ENCODE measurements around the gene ANAPC5. TPM values are rescaled to one million over a fixed set of nuclear protein-coding genes. Genes with fewer than 3 reads are reported as not detected.

ANAPC5 gene
- total RNA-seq, 2 experiments from 2014 or later = 133 to 135 TPM

DNA sequence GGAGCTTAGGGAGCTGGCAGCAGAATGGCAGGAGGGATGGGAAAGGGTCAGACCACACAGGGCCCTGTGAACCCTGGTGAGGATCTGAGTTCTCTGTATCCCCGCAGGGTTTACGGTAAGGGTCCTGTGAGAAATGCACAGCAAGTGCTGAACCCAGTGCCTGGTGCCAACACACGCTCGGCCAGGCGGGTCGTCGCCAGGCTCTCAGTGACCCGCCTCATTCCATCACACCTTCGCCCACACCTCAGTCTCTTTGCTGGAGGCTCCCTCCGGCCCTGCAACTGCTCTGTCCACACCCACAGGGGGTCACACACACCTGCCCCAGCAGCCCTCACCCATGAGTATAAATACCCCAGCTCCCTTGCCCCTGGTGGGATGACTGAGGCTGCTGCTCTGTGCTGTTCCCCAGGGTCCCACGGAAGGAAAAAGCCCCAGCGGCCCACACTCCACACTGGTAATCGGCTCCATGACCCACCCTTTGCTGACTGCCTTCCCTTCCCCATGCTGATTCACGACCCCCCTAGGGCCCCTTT is 78.8 kb downstream of the ANAPC5 start:
- Mint-ChIP-seq H3K9me3 (no peaks in the 10 kb centered on the region), H3K4me3 (no peak overlapping the region), H3K36me3 (peaks cover 19% of the 10 kb centered on the region), H3K27ac (no peak overlapping the region), H3K4me1 (peaks cover 2% of the 10 kb centered on the region), H3K27me3 (no peaks in the 10 kb centered on the region)
- POLR2A ChIA-PET = no interaction called here
- ATAC-seq (ENCODE audit: low read depth) = no peak
- DNase-seq = no peak

GRCh38 chr12:121267822-121268221 is 84.4 kb downstream of the ANAPC5 start:
- POLR2A ChIA-PET = no interaction called here
- DNase-seq (no peak), ATAC-seq (ENCODE audit: low read depth) (no peak)
- Mint-ChIP-seq H3K36me3 (peaks cover 16% of the 10 kb centered on the region), H3K27ac (no peak overlapping the region), H3K27me3 (no peaks in the 10 kb centered on the region), H3K4me3 (no peak overlapping the region), H3K4me1 (no peaks in the 10 kb centered on the region), H3K9me3 (no peaks in the 10 kb centered on the region)

DNA sequence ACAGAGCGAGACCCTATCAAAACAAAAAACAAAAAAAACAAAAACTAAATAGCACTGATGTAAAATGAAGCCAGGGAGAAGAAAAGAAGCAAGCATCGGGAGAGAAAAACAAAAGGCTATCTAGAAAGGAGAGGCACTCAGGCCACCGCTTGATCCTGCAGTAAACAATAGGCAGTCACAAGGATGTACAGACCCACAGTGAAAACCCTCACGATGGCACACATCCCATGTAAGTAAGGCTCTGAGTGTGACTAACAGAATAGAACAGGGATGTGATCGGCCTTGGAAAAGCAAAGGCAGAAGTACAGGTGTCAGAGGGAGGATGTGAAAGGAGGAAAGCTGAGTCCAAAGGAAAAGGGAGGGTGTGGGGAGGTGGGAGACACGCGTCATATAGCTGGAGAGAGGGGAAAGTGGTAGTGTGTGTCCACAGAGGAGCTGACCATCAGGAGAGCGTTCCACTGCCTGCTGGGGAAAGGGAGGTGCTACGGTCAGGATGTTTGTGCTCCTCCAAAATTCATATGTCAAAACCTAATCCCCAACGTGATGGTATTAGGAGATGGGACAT is 87.2 kb downstream of the ANAPC5 start:
- DNase-seq (no peak), ATAC-seq (ENCODE audit: low read depth) (no peak)
- no peak overlapping the region for H3K4me3 Mint-ChIP-seq
- no peak overlapping the region for H3K27ac Mint-ChIP-seq
- H3K9me3 Mint-ChIP-seq = no peaks in the 10 kb centered on the region
- peaks cover 6% of the 10 kb centered on the region for H3K4me1 Mint-ChIP-seq
- H3K36me3 Mint-ChIP-seq = peaks cover 17% of the 10 kb centered on the region
- POLR2A ChIA-PET = no interaction called here
- H3K27me3 Mint-ChIP-seq = no peaks in the 10 kb centered on the region

GRCh38 chr12:121264135-121264534 is 88.1 kb downstream of the ANAPC5 start:
- POLR2A ChIA-PET = no interaction called here
- DNase-seq (no peak), ATAC-seq (ENCODE audit: low read depth) (no peak)
- peaks cover 16% of the 10 kb centered on the region for H3K36me3 Mint-ChIP-seq
- H3K9me3 Mint-ChIP-seq = no peaks in the 10 kb centered on the region
- H3K27ac Mint-ChIP-seq = no peak overlapping the region
- H3K27me3 Mint-ChIP-seq = no peaks in the 10 kb centered on the region
- H3K4me1 Mint-ChIP-seq = peaks cover 6% of the 10 kb centered on the region
- H3K4me3 Mint-ChIP-seq = no peak overlapping the region

DNA sequence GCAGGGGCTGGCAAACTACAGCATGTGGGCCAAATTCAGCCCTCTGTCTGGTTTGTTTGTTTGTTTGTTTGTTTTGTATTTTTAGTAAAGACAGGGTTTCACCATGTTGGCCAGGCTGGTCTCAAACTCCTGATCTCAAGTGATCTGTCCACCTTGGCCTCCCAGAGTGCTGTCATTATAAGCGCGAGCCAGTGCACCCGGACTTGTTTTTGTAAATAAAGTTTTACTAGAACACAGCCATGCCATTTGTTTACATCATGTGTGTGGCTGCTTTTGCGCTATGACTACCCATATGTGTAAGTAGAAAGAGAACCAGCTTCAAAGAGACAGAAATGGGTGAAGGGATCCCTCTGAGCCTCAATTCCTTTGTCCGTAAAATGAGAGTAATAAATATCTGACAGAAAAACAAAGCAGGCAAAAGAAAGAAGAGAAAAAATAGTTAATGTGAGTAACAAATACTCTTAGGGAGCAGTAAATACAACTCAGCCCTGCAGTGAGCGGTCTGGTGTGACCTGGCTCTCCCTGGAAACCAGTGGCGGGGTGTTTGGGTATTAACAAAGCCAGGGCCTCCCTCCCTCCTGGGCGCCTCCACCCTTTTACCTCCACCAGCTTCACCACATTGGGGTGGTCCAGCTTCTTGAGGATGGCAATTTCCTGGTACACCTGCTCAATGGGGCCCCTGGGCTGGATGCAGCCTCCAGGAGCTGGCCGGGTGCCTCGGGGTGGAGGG is 88.8 kb downstream of the ANAPC5 start:
- peaks cover 17% of the 10 kb centered on the region for H3K36me3 Mint-ChIP-seq

GRCh38 chr12:121261398-121261797 is 90.8 kb downstream of the ANAPC5 start:
- H3K27me3 Mint-ChIP-seq = no peaks in the 10 kb centered on the region
- POLR2A ChIA-PET = no interaction called here
- peaks cover 24% of the 10 kb centered on the region for H3K36me3 Mint-ChIP-seq

More for the DNA sequence above, 88.8 kb downstream of the ANAPC5 start:
- Mint-ChIP-seq H3K27ac (no peak overlapping the region), H3K9me3 (no peaks in the 10 kb centered on the region), H3K4me3 (no peak overlapping the region), H3K4me1 (peaks cover 6% of the 10 kb centered on the region), H3K27me3 (no peaks in the 10 kb centered on the region)
- DNase-seq (no peak), ATAC-seq (ENCODE audit: low read depth) (no peak)
- POLR2A ChIA-PET = no interaction called here

GRCh38 chr12:121260091-121260490 is 92.1 kb downstream of the ANAPC5 start:
- peaks cover 31% of the 10 kb centered on the region for H3K36me3 Mint-ChIP-seq
- ATAC-seq (ENCODE audit: low read depth) (no peak), DNase-seq (no peak)
- peaks cover 7% of the 10 kb centered on the region for H3K4me1 Mint-ChIP-seq
- no peak overlapping the region for H3K4me3 Mint-ChIP-seq
- no peaks in the 10 kb centered on the region for H3K27me3 Mint-ChIP-seq
- no peak overlapping the region for H3K27ac Mint-ChIP-seq
- POLR2A ChIA-PET = no interaction called here
- H3K9me3 Mint-ChIP-seq = no peaks in the 10 kb centered on the region

More at GRCh38 chr12:121261398-121261797, 90.8 kb downstream of the ANAPC5 start:
- no peaks in the 10 kb centered on the region for H3K9me3 Mint-ChIP-seq
- H3K4me1 Mint-ChIP-seq = peaks cover 6% of the 10 kb centered on the region
- ATAC-seq (ENCODE audit: low read depth) (no peak), DNase-seq (no peak)
- no peak overlapping the region for H3K4me3 Mint-ChIP-seq
- no peak overlapping the region for H3K27ac Mint-ChIP-seq

DNA sequence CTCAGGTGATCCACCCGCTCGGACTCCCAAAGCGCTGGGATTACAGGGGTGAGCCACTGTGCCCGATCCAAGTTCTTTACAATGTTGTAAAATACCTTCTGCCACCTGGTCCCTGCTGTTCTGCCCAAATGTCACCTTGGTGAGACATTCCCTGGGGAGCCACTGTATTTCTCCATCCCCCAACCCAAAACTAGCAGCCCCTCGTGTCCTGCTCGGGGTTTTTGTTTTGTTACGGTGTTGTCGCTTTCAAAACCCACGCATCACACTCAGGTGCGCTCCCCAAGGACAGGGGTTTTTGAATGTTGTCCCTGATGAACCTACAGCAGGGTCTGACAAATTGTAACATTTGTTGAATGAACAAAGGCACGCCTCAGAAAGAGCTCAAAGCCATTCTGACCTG is 93.1 kb downstream of the ANAPC5 start:
- H3K27ac Mint-ChIP-seq = no peak overlapping the region
- POLR2A ChIA-PET = no interaction called here
- no peaks in the 10 kb centered on the region for H3K27me3 Mint-ChIP-seq
- H3K4me3 Mint-ChIP-seq = no peak overlapping the region
- peaks cover 7% of the 10 kb centered on the region for H3K4me1 Mint-ChIP-seq
- no peak for ATAC-seq (ENCODE audit: low read depth)
- peaks cover 40% of the 10 kb centered on the region for H3K36me3 Mint-ChIP-seq
- DNase-seq = no peak
- H3K9me3 Mint-ChIP-seq = no peaks in the 10 kb centered on the region

Other genes starting within 250 kb of the ANAPC5 start
- gene P2RX7, start 219.5 kb downstream of the ANAPC5 start, total RNA-seq = 1 to 10 TPM; 6.6 to 7.0 TPM
- 10 to 100 TPM; 50.7 to 52.9 TPM for gene P2RX4, start 142.3 kb downstream of the ANAPC5 start, total RNA-seq
- 10 to 100 TPM; 27.0 to 29.2 TPM for gene CAMKK2, start 55.7 kb downstream of the ANAPC5 start, total RNA-seq
- 10 to 100 TPM; 81.9 to 84.5 TPM for gene RNF34, start 47.7 kb upstream of the ANAPC5 start, total RNA-seq
- gene KDM2B, start 228.6 kb upstream of the ANAPC5 start, total RNA-seq = 10 to 100 TPM; 84.8 to 88.7 TPM

Data from activated naive CD8-positive, alpha-beta T cell treated with anti-CD3 and anti-CD28 coated beads, Interleukin-2, amount 10 ng/mL, durations not matched to agents 7 days and 5 days (primary cell).